ENCODE data around the gene SEC11A.

Gene SEC11A

GRCh38 chr15:84697236-84697990, 18.5 kb downstream of the SEC11A start:
- TF ChIP-seq CTCF (IDR thresholded peaks at IDR 0.05), result no peak
- TF ChIP-seq ZFX (IDR thresholded peaks at IDR 0.05; ENCODE audit: borderline replicate concordance), result no peak
- H3K27ac ChIP-seq, result peak overlapping the region; percentile 46

GRCh38 chr15:84696757-84697156, 19.2 kb downstream of the SEC11A start:
- no peak for TF ChIP-seq CTCF (IDR thresholded peaks at IDR 0.05)
- no peak for TF ChIP-seq ZFX (IDR thresholded peaks at IDR 0.05; ENCODE audit: borderline replicate concordance)
- H3K27ac ChIP-seq, result peak overlapping the region; percentile 46

GRCh38 chr15:84690342-84690741, 25.6 kb downstream of the SEC11A start:
- H3K27ac ChIP-seq, result peak overlapping the region; percentile 6; the same call in 1 of the 2 replicates
- no peak for TF ChIP-seq ZFX (IDR thresholded peaks at IDR 0.05; ENCODE audit: borderline replicate concordance)
- no peak for TF ChIP-seq CTCF (IDR thresholded peaks at IDR 0.05)

- TF ChIP-seq CTCF (IDR thresholded peaks at IDR 0.05) (no peak), ZFX (IDR thresholded peaks at IDR 0.05; ENCODE audit: borderline replicate concordance) (no peak)
- peak overlapping the region; percentile 6; the same call in 1 of the 2 replicates for H3K27ac ChIP-seq
Measured at GRCh38 chr15:84689858-84690257, 26.1 kb downstream of the SEC11A start.

GRCh38 chr15:84686446-84686845, 29.5 kb downstream of the SEC11A start:
- peak overlapping the region; percentile 25; the same call in 1 of the 2 replicates for H3K27ac ChIP-seq

- TF ChIP-seq CTCF (IDR thresholded peaks at IDR 0.05) (no peak), ZFX (IDR thresholded peaks at IDR 0.05; ENCODE audit: borderline replicate concordance) (no peak)
- peak overlapping the region; percentile 25; the same call in 1 of the 2 replicates for H3K27ac ChIP-seq
Measured at GRCh38 chr15:84685304-84685703, 30.6 kb downstream of the SEC11A start.

- peak overlapping the region; percentile 25; the same call in 1 of the 2 replicates for H3K27ac ChIP-seq
Measured at GRCh38 chr15:84684092-84684491, 31.8 kb downstream of the SEC11A start.

More at GRCh38 chr15:84684092-84684491, 31.8 kb downstream of the SEC11A start:
- TF ChIP-seq ZFX (IDR thresholded peaks at IDR 0.05; ENCODE audit: borderline replicate concordance) (no peak), CTCF (IDR thresholded peaks at IDR 0.05) (no peak)
